GM18951 (cell line): ENCODE measurements around the gene SCNN1B.
"Not testable (repeated sequence)": the region's sequence is repeated elsewhere in the genome, so short reads cannot be mapped to it uniquely, and the experiment has no call there.

ENCODE experiments used
- POLR2A ChIP-seq: IDR thresholded peaks from 4 replicates; pipeline ENCODE4 v1.6.1; 2011; ENCODE audit warnings: mild to moderate bottlenecking; ENCODE audit not compliant: insufficient read length, insufficient read depth; ENCODE audit errors: extremely low read depth
- in situ Hi-C: fragments of 300-500 bp; cut with MboI; formaldehyde crosslinking; loops from one replicate; pipeline ENCODE4 v1.12.0; 2022; ENCODE audit warnings: low sequenced_read_pairs, mixed read lengths, inconsistent platforms; ENCODE audit not compliant: unreplicated experiment

SCNN1B gene

GRCh38 chr16:23278031-23278430 is 24.1 kb upstream of the SCNN1B start:
- no peak for TF ChIP-seq POLR2A
- in situ Hi-C loops = no loop called here

GRCh38 chr16:23279721-23280153 is 22.4 kb upstream of the SCNN1B start:
- in situ Hi-C loops = no loop called here
- no peak for TF ChIP-seq POLR2A

- in situ Hi-C loops = no loop called here
- no peak for TF ChIP-seq POLR2A
Observed at GRCh38 chr16:23280483-23280967, 21.6 kb upstream of the SCNN1B start.

- in situ Hi-C loops = no loop called here
- no peak for TF ChIP-seq POLR2A
Observed at GRCh38 chr16:23282568-23282967, 19.5 kb upstream of the SCNN1B start.

GRCh38 chr16:23283571-23283970 is 18.5 kb upstream of the SCNN1B start:
- in situ Hi-C loops = no loop called here

GRCh38 chr16:23284584-23284983 is 17.5 kb upstream of the SCNN1B start:
- no peak for TF ChIP-seq POLR2A
- in situ Hi-C loops = no loop called here

More at GRCh38 chr16:23283571-23283970, 18.5 kb upstream of the SCNN1B start:
- TF ChIP-seq POLR2A = no peak

- TF ChIP-seq POLR2A = no peak
- in situ Hi-C loops = no loop called here
Observed at GRCh38 chr16:23286131-23286532, 16.0 kb upstream of the SCNN1B start.

- in situ Hi-C loops = no loop called here
Observed at GRCh38 chr16:23288209-23288608, 13.9 kb upstream of the SCNN1B start.

GRCh38 chr16:23288726-23289512 is 13.2 kb upstream of the SCNN1B start:
- TF ChIP-seq POLR2A = no peak
- in situ Hi-C loops = no loop called here

More at GRCh38 chr16:23288209-23288608, 13.9 kb upstream of the SCNN1B start:
- TF ChIP-seq POLR2A = no peak

- no peak for TF ChIP-seq POLR2A
- in situ Hi-C loops = no loop called here
Observed at GRCh38 chr16:23290189-23291062, 11.7 kb upstream of the SCNN1B start.

GRCh38 chr16:23293016-23293415 is 9.1 kb upstream of the SCNN1B start:
- in situ Hi-C loops = no loop called here
- TF ChIP-seq POLR2A = no peak

GRCh38 chr16:23294260-23294659 is 7.8 kb upstream of the SCNN1B start:
- TF ChIP-seq POLR2A = no peak
- in situ Hi-C loops = no loop called here

- TF ChIP-seq POLR2A = no peak
- in situ Hi-C loops = no loop called here
Observed at GRCh38 chr16:23296994-23297393, 5.1 kb upstream of the SCNN1B start.

GRCh38 chr16:23298290-23298915 is 3.7 kb upstream of the SCNN1B start:
- no peak for TF ChIP-seq POLR2A
- in situ Hi-C loops = no loop called here

GRCh38 chr16:23299815-23300214 is 2.3 kb upstream of the SCNN1B start:
- in situ Hi-C loops = not testable (repeated sequence)
